ENCODE data around the gene ALX4.

The ALX4 gene

DNA sequence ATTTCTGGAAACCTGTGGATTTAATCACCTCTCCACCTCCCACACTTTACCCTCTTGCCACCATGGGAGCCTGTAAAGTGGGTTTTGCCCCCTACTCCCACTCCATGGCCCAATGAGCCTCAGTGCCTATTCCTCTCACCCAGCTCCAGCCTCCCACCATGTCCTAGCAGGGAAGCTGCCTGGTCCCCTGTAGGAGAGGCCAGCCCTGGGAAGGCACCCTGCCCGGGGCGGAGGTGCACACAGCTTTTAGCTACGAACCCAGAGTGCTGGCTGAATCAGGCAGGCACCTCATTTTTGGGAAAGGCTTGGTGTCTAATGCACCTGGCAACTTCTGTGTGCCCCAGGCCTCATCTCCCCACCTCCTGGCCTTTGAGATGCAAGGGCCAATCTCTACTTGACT, 35.8 kb upstream of the ALX4 start:
- H3K36me3 ChIP-seq (ENCODE audit: control insufficient read depth, insufficient read depth, low read length) = no peaks in the 10 kb centered on the region
- peaks cover 6% of the 10 kb centered on the region for H3K27me3 ChIP-seq (ENCODE audit: control insufficient read depth, insufficient read depth, low read length)
- H3K4me3 ChIP-seq (ENCODE audit: low read length) = no peak overlapping the region
- no peaks in the 10 kb centered on the region for H3K4me1 ChIP-seq (ENCODE audit: control insufficient read depth, insufficient read depth, low read length)
- no peaks in the 10 kb centered on the region for H3K9me3 ChIP-seq (ENCODE audit: control insufficient read depth, low read length)
- no peak overlapping the region for H3K9ac ChIP-seq (ENCODE audit: low read length)

DNA sequence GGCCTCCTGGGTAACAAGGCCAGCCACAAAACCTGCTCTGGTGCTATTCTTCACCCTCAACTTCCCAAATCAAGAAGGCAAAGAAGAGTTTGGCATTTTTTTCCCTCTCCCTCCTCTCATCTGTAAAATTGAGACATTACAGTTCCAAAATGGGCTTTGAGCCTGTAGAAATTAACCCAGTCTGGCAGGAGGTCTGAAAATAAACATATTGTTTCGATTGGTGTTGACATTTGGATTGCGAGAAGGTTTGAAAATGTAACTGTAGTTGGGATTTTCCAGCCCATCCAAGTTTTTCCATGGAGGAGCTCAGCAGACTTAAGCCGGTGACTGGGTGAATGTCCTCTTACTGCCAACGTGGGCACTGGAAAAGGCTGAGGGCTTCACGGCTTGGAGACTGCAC, 35.0 kb upstream of the ALX4 start:
- H3K4me3 ChIP-seq (ENCODE audit: low read length) = no peak overlapping the region

DNA sequence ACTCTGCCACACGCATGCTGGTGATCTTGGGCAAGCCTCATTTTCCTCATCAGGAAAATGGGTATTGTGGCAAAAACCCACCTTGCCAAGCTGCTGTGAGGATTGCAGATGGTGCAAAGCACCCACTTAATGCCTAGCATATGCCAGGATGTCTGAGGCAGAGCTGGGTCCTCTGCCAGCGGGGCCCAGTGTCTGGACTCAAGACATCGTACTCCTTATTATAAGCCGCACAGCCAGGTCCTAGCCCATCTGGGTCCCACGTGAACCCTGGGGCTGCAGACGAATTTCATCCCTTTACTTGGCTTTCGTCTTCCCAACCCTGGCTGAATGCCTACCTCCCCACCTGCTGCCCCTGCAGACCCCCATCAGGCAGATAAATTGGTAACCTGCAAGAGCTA, 34.5 kb upstream of the ALX4 start:
- Histone ChIP-seq H3K9me3 (ENCODE audit: control insufficient read depth, low read length) (no peaks in the 10 kb centered on the region), H3K4me3 (ENCODE audit: low read length) (no peak overlapping the region), H3K27me3 (ENCODE audit: control insufficient read depth, insufficient read depth, low read length) (peaks cover 4% of the 10 kb centered on the region), H3K9ac (ENCODE audit: low read length) (no peak overlapping the region), H3K36me3 (ENCODE audit: control insufficient read depth, insufficient read depth, low read length) (no peaks in the 10 kb centered on the region), H3K4me1 (ENCODE audit: control insufficient read depth, insufficient read depth, low read length) (no peaks in the 10 kb centered on the region)

More for the DNA sequence above, 35.0 kb upstream of the ALX4 start:
- Histone ChIP-seq H3K36me3 (ENCODE audit: control insufficient read depth, insufficient read depth, low read length) (no peaks in the 10 kb centered on the region), H3K9ac (ENCODE audit: low read length) (no peak overlapping the region), H3K27me3 (ENCODE audit: control insufficient read depth, insufficient read depth, low read length) (no peaks in the 10 kb centered on the region), H3K4me1 (ENCODE audit: control insufficient read depth, insufficient read depth, low read length) (no peaks in the 10 kb centered on the region), H3K9me3 (ENCODE audit: control insufficient read depth, low read length) (no peaks in the 10 kb centered on the region)

DNA sequence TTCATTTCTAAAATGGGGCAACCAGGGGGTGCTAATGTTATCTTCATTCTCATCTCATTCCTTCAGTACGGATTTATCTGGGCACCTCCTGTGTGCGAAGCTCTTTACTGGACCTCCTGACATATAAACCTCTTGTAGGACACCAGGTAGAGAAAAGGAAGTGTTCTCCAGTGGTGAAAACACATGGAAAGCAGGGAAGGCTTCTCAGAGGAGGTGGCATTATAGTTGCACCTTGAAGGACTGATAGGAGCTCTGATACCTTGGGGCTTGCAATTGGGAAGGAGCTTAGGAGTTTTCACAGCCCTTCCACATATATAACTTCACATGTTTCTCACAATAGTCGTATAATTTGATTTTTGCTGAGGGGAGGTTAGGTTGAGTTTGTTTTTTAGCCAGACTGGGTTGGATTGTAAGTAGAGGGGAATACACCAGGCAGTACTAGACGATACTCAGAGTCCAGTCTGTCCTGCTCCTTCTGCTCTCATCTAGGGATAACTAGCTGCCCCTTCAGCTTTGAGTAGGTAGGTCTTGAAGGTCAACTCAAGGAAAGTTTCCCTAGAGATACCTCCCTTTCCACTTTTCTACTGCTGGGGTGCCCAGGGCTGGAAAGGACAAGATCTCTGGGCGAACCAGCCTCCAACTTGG, 34.0 kb upstream of the ALX4 start:
- H3K9me3 ChIP-seq (ENCODE audit: control insufficient read depth, low read length) = no peaks in the 10 kb centered on the region
- no peak overlapping the region for H3K9ac ChIP-seq (ENCODE audit: low read length)
- no peak overlapping the region for H3K4me3 ChIP-seq (ENCODE audit: low read length)
- H3K27me3 ChIP-seq (ENCODE audit: control insufficient read depth, insufficient read depth, low read length) = peaks cover 9% of the 10 kb centered on the region
- no peaks in the 10 kb centered on the region for H3K36me3 ChIP-seq (ENCODE audit: control insufficient read depth, insufficient read depth, low read length)
- no peaks in the 10 kb centered on the region for H3K4me1 ChIP-seq (ENCODE audit: control insufficient read depth, insufficient read depth, low read length)

DNA sequence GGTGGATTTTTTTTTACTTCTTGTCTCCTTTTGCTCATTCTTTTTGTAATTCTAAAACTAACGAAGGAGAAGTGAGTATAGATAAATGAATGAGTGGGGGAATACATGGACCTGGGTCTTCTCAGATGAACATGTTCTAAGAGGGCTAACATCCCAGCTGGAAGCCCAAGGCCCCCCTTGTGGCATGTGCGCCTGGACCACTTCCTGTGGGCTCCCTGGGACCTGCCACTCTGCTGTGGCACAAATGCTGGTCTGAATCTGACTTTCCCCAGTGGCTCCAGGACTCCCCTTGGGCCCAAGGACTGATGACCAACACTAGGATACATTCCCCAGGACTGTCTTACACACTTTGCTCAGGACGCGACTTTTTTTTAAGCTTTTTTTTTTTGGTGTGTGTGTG, 32.7 kb upstream of the ALX4 start:
- H3K36me3 ChIP-seq (ENCODE audit: control insufficient read depth, insufficient read depth, low read length) = no peaks in the 10 kb centered on the region
- no peaks in the 10 kb centered on the region for H3K4me1 ChIP-seq (ENCODE audit: control insufficient read depth, insufficient read depth, low read length)
- H3K4me3 ChIP-seq (ENCODE audit: low read length) = no peak overlapping the region
- no peaks in the 10 kb centered on the region for H3K9me3 ChIP-seq (ENCODE audit: control insufficient read depth, low read length)
- H3K27me3 ChIP-seq (ENCODE audit: control insufficient read depth, insufficient read depth, low read length) = peaks cover 22% of the 10 kb centered on the region
- H3K9ac ChIP-seq (ENCODE audit: low read length) = no peak overlapping the region

DNA sequence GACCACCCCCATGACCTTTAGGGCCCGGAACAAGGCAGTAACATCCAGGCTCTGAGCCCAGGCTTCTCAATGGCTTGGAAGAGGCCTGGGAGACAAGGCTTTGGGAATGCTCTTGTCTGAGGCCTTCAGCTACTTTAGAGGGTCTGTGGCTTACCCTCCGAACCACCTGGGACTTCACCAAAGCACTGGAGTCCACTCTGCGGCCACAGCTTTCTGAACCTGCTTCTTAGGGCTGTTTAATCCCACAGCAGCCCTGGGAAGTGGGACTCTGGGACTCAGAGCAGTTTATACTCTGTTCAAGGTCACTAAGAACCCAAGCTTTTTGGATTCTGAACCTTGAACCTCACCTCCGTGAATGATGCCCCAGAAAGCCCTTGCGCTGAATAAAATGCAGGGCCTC, 30.7 kb upstream of the ALX4 start:
- no peak overlapping the region for H3K4me3 ChIP-seq (ENCODE audit: low read length)
- no peak overlapping the region for H3K9ac ChIP-seq (ENCODE audit: low read length)
- peaks cover 40% of the 10 kb centered on the region for H3K27me3 ChIP-seq (ENCODE audit: control insufficient read depth, insufficient read depth, low read length)
- H3K9me3 ChIP-seq (ENCODE audit: control insufficient read depth, low read length) = no peaks in the 10 kb centered on the region
- H3K36me3 ChIP-seq (ENCODE audit: control insufficient read depth, insufficient read depth, low read length) = no peaks in the 10 kb centered on the region
- no peaks in the 10 kb centered on the region for H3K4me1 ChIP-seq (ENCODE audit: control insufficient read depth, insufficient read depth, low read length)

DNA sequence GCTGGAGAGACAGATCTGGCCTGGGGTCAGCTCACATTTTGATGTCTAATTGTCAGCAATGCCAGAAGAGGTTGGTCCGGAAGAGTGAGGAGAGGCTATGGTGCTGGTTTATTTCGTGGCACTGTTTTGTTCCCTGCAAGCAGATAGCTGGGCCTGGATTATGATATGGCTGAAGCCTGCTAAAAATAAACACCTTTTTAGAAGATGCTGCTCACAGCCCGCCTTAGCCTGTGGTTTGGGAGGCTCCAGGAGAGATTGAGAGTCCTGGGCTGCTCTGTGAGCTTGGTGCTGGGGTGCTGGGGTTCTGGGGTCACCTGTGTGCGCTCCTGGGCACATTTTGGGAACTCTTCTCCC, 29.6 kb upstream of the ALX4 start:
- H3K9me3 ChIP-seq (ENCODE audit: control insufficient read depth, low read length) = no peaks in the 10 kb centered on the region
- H3K4me3 ChIP-seq (ENCODE audit: low read length) = no peak overlapping the region
- H3K27me3 ChIP-seq (ENCODE audit: control insufficient read depth, insufficient read depth, low read length) = peaks cover 46% of the 10 kb centered on the region
- no peaks in the 10 kb centered on the region for H3K36me3 ChIP-seq (ENCODE audit: control insufficient read depth, insufficient read depth, low read length)
- no peak overlapping the region for H3K9ac ChIP-seq (ENCODE audit: low read length)
- H3K4me1 ChIP-seq (ENCODE audit: control insufficient read depth, insufficient read depth, low read length) = no peaks in the 10 kb centered on the region

DNA sequence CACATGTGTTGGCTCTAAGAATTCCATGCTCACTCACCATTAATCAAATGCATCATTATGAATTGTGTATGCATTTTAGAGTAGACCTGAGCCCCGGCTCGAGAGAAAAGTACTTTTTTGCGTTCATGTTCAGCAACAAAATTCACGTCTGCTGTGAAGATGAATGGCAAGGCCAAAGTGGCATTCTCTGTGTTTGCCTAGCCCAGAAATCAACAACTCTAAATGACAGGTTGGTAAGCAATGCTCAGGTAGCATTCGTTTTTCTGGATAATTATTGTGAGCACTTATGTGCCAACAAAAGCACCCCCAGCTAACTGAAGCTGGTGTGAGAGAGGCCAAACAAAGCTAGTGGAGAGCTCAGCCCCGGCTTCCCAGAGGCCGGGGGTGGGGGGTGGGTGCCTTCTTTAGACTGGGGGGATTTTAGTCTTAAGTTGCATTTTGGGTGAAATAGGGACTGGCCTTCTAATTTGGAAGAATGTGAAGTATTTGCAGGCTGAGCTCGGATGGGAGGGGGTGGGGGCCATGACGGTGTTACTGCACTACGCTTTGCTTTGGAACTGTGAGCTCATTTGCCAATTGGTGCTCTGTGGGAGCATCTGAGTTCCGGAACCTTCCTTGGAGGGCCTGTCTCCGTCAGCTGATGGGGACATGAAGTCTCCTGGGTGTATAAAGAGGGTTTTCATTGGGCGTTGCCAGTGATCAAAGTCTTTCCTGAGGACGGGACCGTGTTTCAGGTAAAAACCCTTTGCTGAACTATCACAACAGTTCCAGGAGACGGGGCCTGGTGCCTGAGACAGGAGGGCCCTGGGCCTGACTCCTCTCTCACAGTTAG, 29.0 kb upstream of the ALX4 start:
- no peak overlapping the region for H3K9ac ChIP-seq (ENCODE audit: low read length)
- H3K27me3 ChIP-seq (ENCODE audit: control insufficient read depth, insufficient read depth, low read length) = peaks cover 52% of the 10 kb centered on the region
- no peaks in the 10 kb centered on the region for H3K36me3 ChIP-seq (ENCODE audit: control insufficient read depth, insufficient read depth, low read length)
- H3K4me3 ChIP-seq (ENCODE audit: low read length) = no peak overlapping the region
- H3K9me3 ChIP-seq (ENCODE audit: control insufficient read depth, low read length) = no peaks in the 10 kb centered on the region
- H3K4me1 ChIP-seq (ENCODE audit: control insufficient read depth, insufficient read depth, low read length) = no peaks in the 10 kb centered on the region

DNA sequence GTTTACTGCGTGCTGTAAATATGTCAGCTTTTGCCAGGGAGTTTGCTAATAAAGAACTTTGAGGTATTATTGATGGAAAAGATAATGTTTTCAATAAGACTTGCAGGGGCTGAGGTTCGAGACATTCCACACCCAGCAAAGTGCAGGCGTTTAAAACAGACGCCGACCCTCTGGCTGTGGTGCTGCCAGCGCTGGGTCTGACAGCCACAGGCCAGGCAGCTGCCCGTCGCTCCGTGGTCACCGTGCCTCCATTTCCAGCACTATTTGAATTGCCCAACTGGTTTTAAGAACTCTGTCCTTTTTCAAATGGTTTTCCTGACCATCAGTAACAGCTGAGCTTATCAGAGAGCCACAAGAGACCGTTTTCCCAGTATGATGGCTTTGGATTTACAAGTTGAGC, 28.1 kb upstream of the ALX4 start:
- H3K27me3 ChIP-seq (ENCODE audit: control insufficient read depth, insufficient read depth, low read length) = peaks cover 54% of the 10 kb centered on the region
- no peak overlapping the region for H3K4me3 ChIP-seq (ENCODE audit: low read length)
- no peak overlapping the region for H3K9ac ChIP-seq (ENCODE audit: low read length)
- no peaks in the 10 kb centered on the region for H3K9me3 ChIP-seq (ENCODE audit: control insufficient read depth, low read length)
- H3K36me3 ChIP-seq (ENCODE audit: control insufficient read depth, insufficient read depth, low read length) = no peaks in the 10 kb centered on the region
- no peaks in the 10 kb centered on the region for H3K4me1 ChIP-seq (ENCODE audit: control insufficient read depth, insufficient read depth, low read length)

DNA sequence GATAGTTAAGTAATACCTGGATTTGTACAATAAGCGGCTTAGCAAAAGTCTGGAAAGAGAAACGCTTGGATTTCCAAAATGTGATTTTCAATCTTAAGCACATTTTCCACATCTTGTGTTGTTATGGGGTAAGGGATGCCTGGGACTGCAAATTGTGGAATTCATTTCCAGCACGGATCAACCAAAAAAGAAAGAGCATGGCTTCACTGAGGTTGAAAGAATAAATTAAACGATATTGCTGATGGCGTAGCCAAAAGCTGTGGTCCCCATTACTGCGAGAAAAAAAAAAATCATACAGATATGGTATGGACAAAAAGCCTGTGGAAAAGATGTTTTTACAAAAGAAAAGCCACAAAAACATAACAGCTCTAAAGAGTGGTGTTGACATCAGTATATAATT, 26.0 kb upstream of the ALX4 start:
- Histone ChIP-seq H3K9ac (ENCODE audit: low read length) (no peak overlapping the region), H3K4me3 (ENCODE audit: low read length) (no peak overlapping the region), H3K27me3 (ENCODE audit: control insufficient read depth, insufficient read depth, low read length) (peaks cover 54% of the 10 kb centered on the region), H3K9me3 (ENCODE audit: control insufficient read depth, low read length) (no peaks in the 10 kb centered on the region), H3K4me1 (ENCODE audit: control insufficient read depth, insufficient read depth, low read length) (no peaks in the 10 kb centered on the region), H3K36me3 (ENCODE audit: control insufficient read depth, insufficient read depth, low read length) (no peaks in the 10 kb centered on the region)

DNA sequence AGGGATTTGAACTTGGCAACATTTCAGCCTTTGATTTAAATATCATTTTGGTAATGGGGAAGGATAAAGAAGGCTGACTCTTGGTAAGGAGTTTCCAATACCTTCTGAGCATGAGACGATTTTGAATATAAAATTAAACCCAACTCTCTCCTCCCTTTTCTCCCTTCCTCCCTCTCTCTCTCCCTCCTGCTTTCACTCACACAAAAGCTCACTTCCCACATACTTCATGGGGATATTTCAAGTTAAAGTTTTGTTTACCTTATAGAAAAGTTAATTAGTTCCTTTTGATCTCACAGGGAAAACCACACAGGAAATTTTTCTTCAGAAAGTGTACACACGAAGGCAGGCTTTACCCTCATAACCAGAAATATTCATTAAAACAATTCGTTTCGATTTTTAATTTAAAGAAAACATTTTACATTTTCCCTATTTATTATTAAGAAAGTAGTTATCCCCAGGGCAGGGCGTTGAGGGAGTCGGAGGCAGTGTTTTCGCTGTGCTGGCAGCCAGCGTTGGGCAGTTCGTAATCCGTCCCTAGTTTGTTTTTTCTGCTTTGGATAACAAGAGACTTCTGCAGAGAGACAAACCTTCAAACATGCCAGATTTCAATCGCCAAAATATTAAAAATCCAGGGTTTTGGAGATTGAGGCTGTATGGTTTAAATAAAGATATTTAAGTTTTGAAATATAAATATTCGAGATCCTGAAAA, 25.3 kb upstream of the ALX4 start:
- no peaks in the 10 kb centered on the region for H3K4me1 ChIP-seq (ENCODE audit: control insufficient read depth, insufficient read depth, low read length)

DNA sequence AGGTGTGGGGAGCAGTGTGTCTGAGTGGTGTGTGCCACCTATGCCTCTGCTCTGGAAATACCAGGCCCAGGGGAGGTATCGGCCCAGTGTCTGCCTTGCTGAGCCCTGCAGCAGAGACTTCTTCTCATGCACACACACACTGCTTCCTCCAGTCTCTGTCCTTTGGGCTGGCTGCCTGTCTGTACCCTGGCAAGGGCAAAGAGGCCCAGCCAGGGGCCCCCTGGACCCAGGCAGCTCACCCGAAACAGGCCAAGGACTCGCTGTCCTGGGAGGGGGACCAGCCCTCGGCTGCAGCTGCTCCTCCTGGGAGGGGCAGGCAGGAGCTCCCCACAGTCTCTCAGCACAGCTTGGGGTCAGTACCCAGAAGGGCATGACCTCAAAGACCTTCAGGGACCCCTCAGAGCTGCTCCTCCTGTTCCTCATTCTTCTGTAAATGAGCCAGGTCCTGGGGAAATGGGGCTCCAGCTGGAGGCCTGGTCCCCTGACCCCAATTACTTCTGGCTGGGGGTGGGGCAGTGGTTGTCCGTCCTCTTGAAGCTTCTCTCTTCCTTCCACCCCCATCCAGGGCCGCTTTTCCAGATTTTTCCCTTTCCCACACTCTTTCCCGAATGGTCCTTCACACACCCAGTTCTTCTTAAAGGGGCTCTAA, 24.5 kb upstream of the ALX4 start:
- no peak overlapping the region for H3K9ac ChIP-seq (ENCODE audit: low read length)
- H3K9me3 ChIP-seq (ENCODE audit: control insufficient read depth, low read length) = no peaks in the 10 kb centered on the region
- H3K36me3 ChIP-seq (ENCODE audit: control insufficient read depth, insufficient read depth, low read length) = no peaks in the 10 kb centered on the region
- H3K27me3 ChIP-seq (ENCODE audit: control insufficient read depth, insufficient read depth, low read length) = peaks cover 64% of the 10 kb centered on the region
- H3K4me1 ChIP-seq (ENCODE audit: control insufficient read depth, insufficient read depth, low read length) = no peaks in the 10 kb centered on the region
- no peak overlapping the region for H3K4me3 ChIP-seq (ENCODE audit: low read length)

More for the DNA sequence above, 25.3 kb upstream of the ALX4 start:
- Histone ChIP-seq H3K27me3 (ENCODE audit: control insufficient read depth, insufficient read depth, low read length) (peaks cover 59% of the 10 kb centered on the region), H3K9ac (ENCODE audit: low read length) (no peak overlapping the region), H3K4me3 (ENCODE audit: low read length) (no peak overlapping the region), H3K9me3 (ENCODE audit: control insufficient read depth, low read length) (no peaks in the 10 kb centered on the region), H3K36me3 (ENCODE audit: control insufficient read depth, insufficient read depth, low read length) (no peaks in the 10 kb centered on the region)
